Measurements from ENCODE around the gene CASKIN2.

Gene CASKIN2

GRCh38 chr17:75525806-75526554, 10.6 kb upstream of the CASKIN2 start:
- peak; percentile 93 for DNase-seq
- peak overlapping the region; percentile 63 for H3K4me3 ChIP-seq (ENCODE audit: low read depth, low read length)
- H3K36me3 ChIP-seq = peaks cover 68% of the 10 kb centered on the region
- no peak for TF ChIP-seq CTCF (IDR thresholded peaks at IDR 0.05; ENCODE audit: low read depth, low read length)
- H3K27ac ChIP-seq = peak overlapping the region; percentile 96
- no peaks in the 10 kb centered on the region for H3K9me3 ChIP-seq (ENCODE audit: severe bottlenecking)
- no peaks in the 10 kb centered on the region for H3K27me3 ChIP-seq (ENCODE audit: insufficient read depth, low read depth, severe bottlenecking)

- peak; percentile 91 for DNase-seq
- peak within 1 kb of the TSS; percentile 96 for H3K27ac ChIP-seq
- no peaks in the 10 kb centered on the region for H3K9me3 ChIP-seq (ENCODE audit: severe bottlenecking)
These were observed 9.9 kb upstream of the CASKIN2 start, which contains the start of gene LLGL2 for GRCh38 chr17:75524970-75525805. Gene LLGL2 (plus strand): TSS chr17:75525697. CDS start chr17:75543427, 17,730 bp downstream.

GRCh38 chr17:75524269-75524969, 9.1 kb upstream of the CASKIN2 start:
- Histone ChIP-seq H3K36me3 (peaks cover 62% of the 10 kb centered on the region), H3K27me3 (ENCODE audit: insufficient read depth, low read depth, severe bottlenecking) (no peaks in the 10 kb centered on the region), H3K4me3 (ENCODE audit: low read depth, low read length) (peak overlapping the region; percentile 85), H3K9me3 (ENCODE audit: severe bottlenecking) (no peaks in the 10 kb centered on the region), H3K27ac (peak overlapping the region; percentile 91)
- TF ChIP-seq CTCF (IDR thresholded peaks at IDR 0.05; ENCODE audit: low read depth, low read length) = no peak
- no peak for DNase-seq

More at GRCh38 chr17:75524970-75525805, 9.9 kb upstream of the CASKIN2 start, which contains the start of gene LLGL2:
- peaks cover 63% of the 10 kb centered on the region for H3K36me3 ChIP-seq
- no peaks in the 10 kb centered on the region for H3K27me3 ChIP-seq (ENCODE audit: insufficient read depth, low read depth, severe bottlenecking)
- peak; percentile 87 for TF ChIP-seq CTCF (IDR thresholded peaks at IDR 0.05; ENCODE audit: low read depth, low read length)
- peak within 1 kb of the TSS; percentile 85 for H3K4me3 ChIP-seq (ENCODE audit: low read depth, low read length)

- peaks cover 62% of the 10 kb centered on the region for H3K36me3 ChIP-seq
- H3K9me3 ChIP-seq (ENCODE audit: severe bottlenecking) = no peaks in the 10 kb centered on the region
- no peak overlapping the region for H3K4me3 ChIP-seq (ENCODE audit: low read depth, low read length)
- TF ChIP-seq CTCF (IDR thresholded peaks at IDR 0.05; ENCODE audit: low read depth, low read length) = no peak
- H3K27ac ChIP-seq = no peak overlapping the region
- H3K27me3 ChIP-seq (ENCODE audit: insufficient read depth, low read depth, severe bottlenecking) = no peaks in the 10 kb centered on the region
- no peak for DNase-seq
These were observed 8.3 kb upstream of the CASKIN2 start for GRCh38 chr17:75523647-75524046.

- H3K27me3 ChIP-seq (ENCODE audit: insufficient read depth, low read depth, severe bottlenecking) = no peaks in the 10 kb centered on the region
- no peak for TF ChIP-seq CTCF (IDR thresholded peaks at IDR 0.05; ENCODE audit: low read depth, low read length)
- H3K9me3 ChIP-seq (ENCODE audit: severe bottlenecking) = no peaks in the 10 kb centered on the region
- no peak overlapping the region for H3K27ac ChIP-seq
- H3K4me3 ChIP-seq (ENCODE audit: low read depth, low read length) = no peak overlapping the region
- no peak for DNase-seq
- H3K36me3 ChIP-seq = peaks cover 65% of the 10 kb centered on the region
These were observed 6.8 kb upstream of the CASKIN2 start for GRCh38 chr17:75521951-75522727.
